Astrocyte (in vitro differentiated cells and primary cell): Measurements from ENCODE around the gene MCAM. TPM values are rescaled to one million over a fixed set of nuclear protein-coding genes. Genes with fewer than 3 reads are reported as not detected.

Source experiments
- DNase-seq: peaks from one replicate; pipeline ENCODE4 v3.0.0-alpha.2; 2010; ENCODE audit warnings: low read depth
- FAIRE-seq: peaks from 2 replicates; lab custom pipeline; 2011; peaks lifted over from hg19 to GRCh38; lab: Jason Lieb, UNC
- H2AFZ ChIP-seq: 2 replicates; pipeline ENCODE4 v1.6.0; 2012; ENCODE audit warnings: low read depth, low read length, inconsistent platforms
- H3K27ac ChIP-seq: 2 replicates; pipeline ENCODE4 v1.5.1; 2011; ENCODE audit warnings: low read depth, low read length, inconsistent platforms
- H3K27me3 ChIP-seq: 2 replicates; pipeline ENCODE4 v1.6.0; 2011; ENCODE audit warnings: low read length, inconsistent platforms; ENCODE audit not compliant: insufficient read depth
- H3K36me3 ChIP-seq: 2 replicates; pipeline ENCODE4 v1.5.1; 2011; ENCODE audit warnings: low read length, inconsistent platforms; ENCODE audit not compliant: insufficient read depth
- H3K4me1 ChIP-seq: 2 replicates; pipeline ENCODE4 v1.5.1; 2011; ENCODE audit warnings: low read length, inconsistent platforms; ENCODE audit not compliant: insufficient read depth
- H3K4me2 ChIP-seq: 2 replicates; pipeline ENCODE4 v1.6.0; 2012; ENCODE audit warnings: low read length, inconsistent platforms
- H3K4me3 ChIP-seq: 2 replicates; pipeline ENCODE4 v1.5.1; 2011; ENCODE audit warnings: low read depth, mild to moderate bottlenecking, low read length, inconsistent platforms; ENCODE audit not compliant: insufficient read depth
- H3K79me2 ChIP-seq: 2 replicates; pipeline ENCODE4 v1.6.0; 2012; ENCODE audit warnings: mild to moderate bottlenecking, low read length, inconsistent platforms; ENCODE audit not compliant: insufficient read depth
- H3K9ac ChIP-seq: 2 replicates; pipeline ENCODE4 v1.6.0; 2012; ENCODE audit warnings: mild to moderate bottlenecking, low read length, inconsistent platforms
- H3K9me3 ChIP-seq: 2 replicates; pipeline ENCODE4 v1.5.1; 2012; ENCODE audit warnings: low read depth, mild to moderate bottlenecking, low read length, inconsistent platforms; ENCODE audit not compliant: insufficient read depth
- H4K20me1 ChIP-seq: 2 replicates; pipeline ENCODE4 v1.6.0; 2012; ENCODE audit warnings: low read length, inconsistent platforms; ENCODE audit not compliant: insufficient read depth
- H3K27ac Mint-ChIP-seq: one replicate; pipeline ENCODE4 v1.8.0; 2021; ENCODE audit warnings: mild to moderate bottlenecking, mixed read lengths; ENCODE audit not compliant: unreplicated experiment
- H3K27me3 Mint-ChIP-seq: one replicate; pipeline ENCODE4 v1.8.0; 2021; ENCODE audit warnings: low read depth, mixed read lengths; ENCODE audit not compliant: unreplicated experiment
- H3K36me3 Mint-ChIP-seq: one replicate; pipeline ENCODE4 v1.8.0; 2021; ENCODE audit warnings: low read depth, mixed read lengths; ENCODE audit not compliant: unreplicated experiment
- H3K4me1 Mint-ChIP-seq: one replicate; pipeline ENCODE4 v1.8.0; 2021; ENCODE audit warnings: low read depth, mixed read lengths; ENCODE audit not compliant: unreplicated experiment
- H3K4me3 Mint-ChIP-seq: one replicate; pipeline ENCODE4 v1.8.0; 2021; ENCODE audit warnings: mild to moderate bottlenecking, moderate library complexity, mixed read lengths; ENCODE audit not compliant: unreplicated experiment
- H3K9me3 Mint-ChIP-seq: one replicate; pipeline ENCODE4 v1.8.0; 2021; ENCODE audit warnings: mild to moderate bottlenecking, mixed read lengths; ENCODE audit not compliant: unreplicated experiment
- CTCF ChIP-seq: IDR thresholded peaks from 2 replicates; pipeline ENCODE4 v1.5.1; 2011; ENCODE audit warnings: low read depth, mild to moderate bottlenecking, inconsistent platforms, low read length, moderate library complexity; ENCODE audit not compliant: insufficient read depth
- EZH2 ChIP-seq: IDR thresholded peaks from 2 replicates; pipeline ENCODE4 v1.6.1; 2012; ENCODE audit warnings: mild to moderate bottlenecking, low read length, inconsistent platforms; ENCODE audit not compliant: insufficient read depth
- total RNA-seq: library from RNA; stranded (reverse); gene quantifications from 2 replicates; pipeline ENCODE4 v1.2.1, GENCODE V29; 2021

The MCAM gene
- total RNA-seq, 1 donor from 2014 or later = 213 TPM

GRCh38 chr11:119338318-119338890 is 21.5 kb upstream of the MCAM start:
- DNase-seq = no peak
- peak overlapping the region; percentile 83 for H3K27ac Mint-ChIP-seq
- H3K36me3 Mint-ChIP-seq = peaks cover 6% of the 10 kb centered on the region
- H3K4me1 ChIP-seq = peaks cover 43% of the 10 kb centered on the region
- H3K9me3 Mint-ChIP-seq = peaks cover 2% of the 10 kb centered on the region
- peak overlapping the region; percentile 78 for H3K4me3 Mint-ChIP-seq
- H4K20me1 ChIP-seq = peaks cover 9% of the 10 kb centered on the region
- H3K9me3 ChIP-seq = no peaks in the 10 kb centered on the region
- peaks cover 15% of the 10 kb centered on the region for H3K4me1 Mint-ChIP-seq
- H3K27ac ChIP-seq = peak overlapping the region; percentile 68
- peak; percentile 73 for TF ChIP-seq CTCF
- TF ChIP-seq EZH2 = no peak
- H3K36me3 ChIP-seq = no peaks in the 10 kb centered on the region
- H2AFZ ChIP-seq = no peak overlapping the region
- H3K4me3 ChIP-seq = peak overlapping the region; percentile 36
- H3K27me3 ChIP-seq = peaks cover 6% of the 10 kb centered on the region
- no peak for FAIRE-seq
- peaks cover 32% of the 10 kb centered on the region for H3K79me2 ChIP-seq
- peaks cover 19% of the 10 kb centered on the region for H3K27me3 Mint-ChIP-seq
- H3K9ac ChIP-seq = peak overlapping the region; percentile 51
- peak overlapping the region; percentile 86 for H3K4me2 ChIP-seq

- peak overlapping the region; percentile 78 for H3K4me3 Mint-ChIP-seq
- Histone ChIP-seq H3K9me3 (no peaks in the 10 kb centered on the region), H2AFZ (peak overlapping the region; percentile 67), H3K4me1 (peaks cover 43% of the 10 kb centered on the region), H3K27me3 (peaks cover 6% of the 10 kb centered on the region), H3K4me3 (peak overlapping the region; percentile 36), H4K20me1 (peaks cover 9% of the 10 kb centered on the region), H3K36me3 (no peaks in the 10 kb centered on the region), H3K4me2 (peak overlapping the region; percentile 86), H3K9ac (peak overlapping the region; percentile 51), H3K27ac (peak overlapping the region; percentile 68), H3K79me2 (peaks cover 32% of the 10 kb centered on the region)
- H3K27me3 Mint-ChIP-seq = peaks cover 12% of the 10 kb centered on the region
- H3K9me3 Mint-ChIP-seq = peaks cover 2% of the 10 kb centered on the region
- peak overlapping the region; percentile 69 for H3K27ac Mint-ChIP-seq
- peaks cover 15% of the 10 kb centered on the region for H3K4me1 Mint-ChIP-seq
- no peak for TF ChIP-seq EZH2
- no peak for TF ChIP-seq CTCF
- DNase-seq (peak; percentile 67), FAIRE-seq (no peak)
- H3K36me3 Mint-ChIP-seq = peaks cover 6% of the 10 kb centered on the region
Observed at GRCh38 chr11:119337581-119338317, 20.8 kb upstream of the MCAM start.
